GM23338 (cell line): ENCODE data around the gene PLEKHG4B. TPM values are rescaled to one million over a fixed set of nuclear protein-coding genes. Genes with fewer than 3 reads are reported as not detected.

ENCODE experiments used
- ATAC-seq: fragments of 200-7000 bp; cut with Tn5 transposase; 3 replicates; pipeline ENCODE4 v1.9.1; 2020
- DNase-seq: peaks from one replicate; pipeline ENCODE4 v3.0.0-alpha.2; 2015; ENCODE audit warnings: low spot score
- H2AFZ ChIP-seq: fragments of 200-600 bp; sonication (generic); 2 replicates; pipeline ENCODE4 v1.8.0; 2016; ENCODE audit warnings: antibody characterized with exemption, mild to moderate bottlenecking, moderate library complexity
- H3F3A ChIP-seq: fragments of 200-600 bp; sonication (generic); replicated peaks from 2 replicates; pipeline ENCODE4 v1.8.0; 2017; ENCODE audit warnings: antibody characterized with exemption, mixed run types, low read depth
- H3K27ac ChIP-seq: fragments of 200-600 bp; sonication (generic); 2 replicates; pipeline ENCODE4 v1.6.1; 2016; ENCODE audit warnings: low read depth
- H3K27me3 ChIP-seq: fragments of 200-600 bp; sonication (generic); 2 replicates; pipeline ENCODE4 v1.8.0; 2016; ENCODE audit warnings: mild to moderate bottlenecking, mixed run types, moderate library complexity; ENCODE audit not compliant: insufficient read depth
- H3K36me3 ChIP-seq: fragments of 200-600 bp; sonication (generic); 2 replicates; pipeline ENCODE4 v1.8.0; 2016; ENCODE audit warnings: mild to moderate bottlenecking; ENCODE audit not compliant: insufficient read depth
- H3K4me1 ChIP-seq: fragments of 200-600 bp; sonication (generic); 2 replicates; pipeline ENCODE4 v1.8.0; 2016; ENCODE audit warnings: mild to moderate bottlenecking, moderate library complexity; ENCODE audit not compliant: insufficient read depth
- H3K4me2 ChIP-seq: fragments of 200-600 bp; sonication (generic); 2 replicates; pipeline ENCODE4 v1.7.1; 2017; ENCODE audit warnings: mixed run types
- H3K4me3 ChIP-seq: fragments of 200-600 bp; sonication (generic); 2 replicates; pipeline ENCODE4 v1.6.1; 2016; ENCODE audit warnings: mixed run types
- H3K79me2 ChIP-seq: fragments of 200-600 bp; sonication (generic); replicated peaks from 2 replicates; pipeline ENCODE4 v1.8.0; 2017; ENCODE audit warnings: mild to moderate bottlenecking; ENCODE audit not compliant: insufficient read depth
- H3K9me2 ChIP-seq: fragments of 200-600 bp; sonication (generic); 2 replicates; pipeline ENCODE4 v1.8.0; 2017; ENCODE audit not compliant: insufficient read depth
- H4K20me1 ChIP-seq: fragments of 200-600 bp; sonication (generic); replicated peaks from 2 replicates; pipeline ENCODE4 v1.8.0; 2017; ENCODE audit warnings: mild to moderate bottlenecking; ENCODE audit not compliant: insufficient read depth
- H3K27ac Mint-ChIP-seq: 2 replicates; pipeline ENCODE4 v1.8.0; 2020; ENCODE audit warnings: inconsistent platforms, mild to moderate bottlenecking, moderate library complexity, mixed read lengths
- H3K27me3 Mint-ChIP-seq: 3 replicates; pipeline ENCODE4 v1.8.0; 2022; ENCODE audit warnings: low read depth, mild to moderate bottlenecking, moderate library complexity, mixed read lengths, inconsistent platforms; ENCODE audit not compliant: insufficient read depth, poor library complexity
- H3K36me3 Mint-ChIP-seq: 3 replicates; pipeline ENCODE4 v1.8.0; 2021; ENCODE audit warnings: low read depth, mild to moderate bottlenecking, inconsistent platforms, moderate library complexity, mixed read lengths
- H3K4me1 Mint-ChIP-seq: 3 replicates; pipeline ENCODE4 v1.8.0; 2020; ENCODE audit warnings: mild to moderate bottlenecking, inconsistent platforms, mixed read lengths
- H3K4me3 Mint-ChIP-seq: 3 replicates; pipeline ENCODE4 v1.8.0; 2021; ENCODE audit warnings: moderate library complexity, mild to moderate bottlenecking, inconsistent platforms, mixed read lengths
- H3K9me3 Mint-ChIP-seq: 3 replicates; pipeline ENCODE4 v1.8.0; 2020; ENCODE audit warnings: moderate library complexity, mild to moderate bottlenecking, inconsistent platforms, mixed read lengths
- CTCF ChIP-seq, 2 experiments: fragments of 200-600 bp in 1 of 2; sonication (generic) in 1 of 2; conservative IDR thresholded peaks; 2 replicates each; pipeline versions ENCODE4 v1.5.1 to v1.6.1; 2016 to 2017; ENCODE audit warnings: antibody characterized with exemption in 2 of 2, low read depth in 2 of 2, mild to moderate bottlenecking in 2 of 2, moderate library complexity in 1 of 2
- EZH2 ChIP-seq: fragments of 200-600 bp; sonication (generic); IDR thresholded peaks from one replicate; pipeline ENCODE4 v1.8.0; 2017; ENCODE audit warnings: antibody characterized with exemption, mild to moderate bottlenecking, low read depth; ENCODE audit not compliant: unreplicated experiment
- JUNB ChIP-seq: IDR thresholded peaks from one replicate; pipeline ENCODE4 v1.6.1; 2016; ENCODE audit warnings: antibody characterized with exemption; ENCODE audit not compliant: unreplicated experiment
- POLR2AphosphoS5 ChIP-seq: IDR thresholded peaks from 2 replicates; pipeline ENCODE4 v1.6.1; 2016; ENCODE audit warnings: antibody characterized with exemption, low read depth
- REST ChIP-seq: IDR thresholded peaks from one replicate; pipeline ENCODE4 v1.6.1; 2018; ENCODE audit warnings: antibody characterized with exemption; ENCODE audit not compliant: unreplicated experiment
- polyA plus RNA-seq: library from polyadenylated mRNA; unstranded; fragments of >200 nt; fragmentation: Nextera tagmentation; extraction: Ambion mirVana; gene quantifications from 2 replicates; pipeline ENCODE4 v1.2.1, GENCODE V29; 2016
- total RNA-seq: library from RNA; depleted of rRNA; stranded (reverse); fragments of >200 nt; shearing (Covaris generic); gene quantifications from 2 replicates; pipeline ENCODE4 v1.2.3, GENCODE V29; 2014

Gene PLEKHG4B
- total and polyA plus RNA-seq, 2 experiments from 2014 or later, result 33.5 to 54.8 TPM

GRCh38 chr5:204462-204861 lies 112.5 kb downstream of the PLEKHG4B start:
- Mint-ChIP-seq H3K27ac (no peak overlapping the region), H3K36me3 (peaks cover 30% of the 10 kb centered on the region), H3K4me3 (no peak overlapping the region), H3K9me3 (no peaks in the 10 kb centered on the region), H3K27me3 (peaks cover 7% of the 10 kb centered on the region), H3K4me1 (peaks cover 33% of the 10 kb centered on the region)
- H2AFZ ChIP-seq, result no peak overlapping the region
- no peak for ATAC-seq
- no peaks in the 10 kb centered on the region for H3K36me3 ChIP-seq
- no peak overlapping the region for H3K27ac ChIP-seq
- H3K4me1 ChIP-seq, result no peaks in the 10 kb centered on the region; the same call in 1 of the 2 replicates
- H4K20me1 ChIP-seq, result peaks cover 20% of the 10 kb centered on the region
- H3F3A ChIP-seq, result peaks cover 11% of the 10 kb centered on the region
- no peak overlapping the region for H3K4me3 ChIP-seq
- TF ChIP-seq REST (no peak), JUNB (no peak)
- H3K27me3 ChIP-seq, result no peaks in the 10 kb centered on the region
- no peak overlapping the region for H3K4me2 ChIP-seq
- H3K9me2 ChIP-seq, result no peaks in the 10 kb centered on the region
- peaks cover 36% of the 10 kb centered on the region for H3K79me2 ChIP-seq
- no peak for DNase-seq

- no peak overlapping the region for H3K4me2 ChIP-seq
- DNase-seq, result no peak
- no peaks in the 10 kb centered on the region for H3K36me3 ChIP-seq
- no peaks in the 10 kb centered on the region for H3K9me3 Mint-ChIP-seq
- H2AFZ ChIP-seq, result no peak overlapping the region
- H3K4me3 Mint-ChIP-seq, result no peak overlapping the region
- peaks cover 5% of the 10 kb centered on the region for H3K27me3 Mint-ChIP-seq
- H3F3A ChIP-seq, result peaks cover 11% of the 10 kb centered on the region
- H3K79me2 ChIP-seq, result peaks cover 42% of the 10 kb centered on the region
- no peaks in the 10 kb centered on the region for H3K9me2 ChIP-seq
- H3K4me1 ChIP-seq, result no peaks in the 10 kb centered on the region; the same call in 1 of the 2 replicates
- peaks cover 30% of the 10 kb centered on the region for H3K36me3 Mint-ChIP-seq
- no peaks in the 10 kb centered on the region for H3K27me3 ChIP-seq
- H3K27ac Mint-ChIP-seq, result no peak overlapping the region
- no peak for ATAC-seq
- H3K4me3 ChIP-seq, result no peak overlapping the region
- H3K4me1 Mint-ChIP-seq, result peaks cover 33% of the 10 kb centered on the region
- H3K27ac ChIP-seq, result no peak overlapping the region
- H4K20me1 ChIP-seq, result peaks cover 26% of the 10 kb centered on the region
- TF ChIP-seq REST (no peak), EZH2 (no peak), POLR2AphosphoS5 (no peak), CTCF (conservative IDR thresholded peaks at IDR 0.05; ENCODE audit: low read depth in 2 of 2) (no peak)
Measured at GRCh38 chr5:204966-205670, 113.2 kb downstream of the PLEKHG4B start.
